ENCODE data around the gene IL31RA.

GRCh38 chr5:55855509-55855908, 4.4 kb downstream of the IL31RA start:
- TF ChIP-seq CTCF (IDR thresholded peaks at IDR 0.05; ENCODE audit: low read depth, low read length) (peak; percentile 21), POLR2A (IDR thresholded peaks at IDR 0.05; ENCODE audit: extremely low read depth, insufficient read length) (no peak), MYC (IDR thresholded peaks at IDR 0.05; ENCODE audit: low read depth, low read length) (no peak)
